ENCODE measurements around the gene PANX1.
"Not testable (repeated sequence)": the region's sequence is repeated elsewhere in the genome, so short reads cannot be mapped to it uniquely, and the experiment has no call there.

PANX1 gene

GRCh38 chr11:94128746-94129511 lies at the start of gene PANX1:
Gene PANX1 (plus strand): TSS chr11:94128841. CDS start chr11:94129313, 472 bp downstream.
- peak; percentile 64 to 67 for DNase-seq

GRCh38 chr11:94084164-94084563 lies 44.5 kb upstream of the PANX1 start:
- no peak for DNase-seq

- DNase-seq: no peak
Observed at GRCh38 chr11:94088906-94089305, 39.7 kb upstream of the PANX1 start.

GRCh38 chr11:94089341-94089740 lies 39.3 kb upstream of the PANX1 start:
- DNase-seq: no peak

GRCh38 chr11:94090401-94090800 lies 38.2 kb upstream of the PANX1 start:
- no peak for DNase-seq

GRCh38 chr11:94091091-94091490 lies 37.5 kb upstream of the PANX1 start:
- DNase-seq: no peak

- DNase-seq: no peak
Observed at GRCh38 chr11:94100253-94100652, 28.4 kb upstream of the PANX1 start.

GRCh38 chr11:94103471-94103870 lies 25.2 kb upstream of the PANX1 start:
- DNase-seq: no peak

- no peak for DNase-seq
Observed at GRCh38 chr11:94104734-94105133, 23.9 kb upstream of the PANX1 start.

- no peak for DNase-seq
Observed at GRCh38 chr11:94106716-94107115, 21.9 kb upstream of the PANX1 start.

GRCh38 chr11:94107363-94107762 lies 21.3 kb upstream of the PANX1 start:
- DNase-seq: no peak

GRCh38 chr11:94111241-94111640 lies 17.4 kb upstream of the PANX1 start:
- DNase-seq: no peak

- DNase-seq: no peak
Observed at GRCh38 chr11:94111660-94112059, 17.0 kb upstream of the PANX1 start.

- DNase-seq: no peak
Observed at GRCh38 chr11:94112206-94112953, 16.3 kb upstream of the PANX1 start.

- DNase-seq: no peak
Observed at GRCh38 chr11:94117197-94117574, 11.5 kb upstream of the PANX1 start.

GRCh38 chr11:94117871-94118270 lies 10.8 kb upstream of the PANX1 start:
- no peak for DNase-seq

GRCh38 chr11:94119676-94120075 lies 9.0 kb upstream of the PANX1 start:
- not testable (repeated sequence) for DNase-seq

GRCh38 chr11:94120516-94120915 lies 8.1 kb upstream of the PANX1 start:
- DNase-seq: not testable (repeated sequence)

GRCh38 chr11:94120946-94121345 lies 7.7 kb upstream of the PANX1 start:
- DNase-seq: no peak

- DNase-seq: no peak
Observed at GRCh38 chr11:94125407-94126115, 3.1 kb upstream of the PANX1 start.

- no peak for DNase-seq
Observed at GRCh38 chr11:94127638-94128037, 1.0 kb upstream of the PANX1 start.

- DNase-seq: no peak
Observed at GRCh38 chr11:94128291-94128745, 323 bp upstream of the PANX1 start.

- DNase-seq: peak in 1 of 2 donors; percentile 15
Observed at GRCh38 chr11:94129512-94130297, 1.1 kb downstream of the PANX1 start.

Measured in activated CD4-positive, alpha-beta T cell treated with anti-CD3 and anti-CD28 coated beads for 4 hours (primary cell).